ENCODE results near the gene SHISA4.

GRCh38 chr1:201930803-201931202, 42.1 kb downstream of the SHISA4 start:
- TF ChIP-seq EP300 (IDR thresholded peaks at IDR 0.05) (no peak), POLR2A (IDR thresholded peaks at IDR 0.05) (no peak), CTCF (IDR thresholded peaks at IDR 0.05) (no peak), POLR2AphosphoS5 (IDR thresholded peaks at IDR 0.05) (no peak)

Measured in gastroesophageal sphincter (tissue), 3 donors.